DND-41 (cell line): ENCODE measurements around the gene BRINP3.
"Not testable (repeated sequence)": the region's sequence is repeated elsewhere in the genome, so short reads cannot be mapped to it uniquely, and the experiment has no call there.

Source experiments
- ATAC-seq: fragments of 200-7000 bp; cut with Tn5 transposase; 3 replicates; pipeline ENCODE4 v1.9.1; 2021; ENCODE audit warnings: low read depth; ENCODE audit not compliant: insufficient read depth
- DNase-seq: peaks from one replicate; pipeline ENCODE4 v3.0.0-alpha.2; 2020
- H2AFZ ChIP-seq: 2 replicates; pipeline ENCODE4 v1.6.0; 2012; ENCODE audit warnings: low read depth, low read length
- H3K27ac ChIP-seq: 2 replicates; pipeline ENCODE4 v1.5.1; 2012; ENCODE audit warnings: low read length, inconsistent platforms
- H3K27me3 ChIP-seq: fragments of 200-600 bp; sonication (generic); 2 replicates; pipeline ENCODE4 v1.6.0; 2012; ENCODE audit warnings: low read length, mild to moderate bottlenecking, inconsistent platforms; ENCODE audit not compliant: insufficient read depth, poor library complexity
- H3K36me3 ChIP-seq: 2 replicates; pipeline ENCODE4 v1.5.1; 2012; ENCODE audit warnings: low read length, inconsistent platforms; ENCODE audit not compliant: insufficient read depth
- H3K4me1 ChIP-seq: 2 replicates; pipeline ENCODE4 v1.5.1; 2012; ENCODE audit warnings: mild to moderate bottlenecking, low read length; ENCODE audit not compliant: insufficient read depth
- H3K4me2 ChIP-seq: 2 replicates; pipeline ENCODE4 v1.6.0; 2012; ENCODE audit warnings: mild to moderate bottlenecking, moderate library complexity, low read length, inconsistent platforms; ENCODE audit not compliant: insufficient read depth
- H3K4me3 ChIP-seq, 2 experiments: fragments of 200-600 bp in 1 of 2; shearing (Covaris generic) in 1 of 2; 2 replicates each; pipeline ENCODE4 v1.5.1; 2012 to 2016; ENCODE audit warnings: inconsistent platforms in 2 of 2, low read length in 2 of 2, mild to moderate bottlenecking in 2 of 2, low read depth in 1 of 2, moderate library complexity in 1 of 2
- H3K79me2 ChIP-seq: 2 replicates; pipeline ENCODE4 v1.6.0; 2012; ENCODE audit warnings: low read length, inconsistent platforms; ENCODE audit not compliant: insufficient read depth
- H3K9ac ChIP-seq: 2 replicates; pipeline ENCODE4 v1.6.0; 2012; ENCODE audit warnings: low read depth, mild to moderate bottlenecking, inconsistent platforms, low read length, moderate library complexity
- H3K9me3 ChIP-seq: 2 replicates; pipeline ENCODE4 v1.5.1; 2012; ENCODE audit warnings: low read length, moderate library complexity, mild to moderate bottlenecking, inconsistent platforms; ENCODE audit not compliant: insufficient read depth, severe bottlenecking
- H4K20me1 ChIP-seq: 2 replicates; pipeline ENCODE4 v1.6.0; 2012; ENCODE audit warnings: low read length; ENCODE audit not compliant: insufficient read depth
- CTCF ChIP-seq: IDR thresholded peaks from 2 replicates; pipeline ENCODE4 v1.5.1; 2012; ENCODE audit warnings: borderline replicate concordance, low read length, moderate library complexity, mild to moderate bottlenecking; ENCODE audit not compliant: poor library complexity, severe bottlenecking; ENCODE audit errors: extremely low read depth
- EZH2 ChIP-seq: IDR thresholded peaks from 3 replicates; pipeline ENCODE4 v1.6.1; 2012; ENCODE audit warnings: borderline replicate concordance, low read depth, mild to moderate bottlenecking, moderate library complexity, low read length, inconsistent platforms; ENCODE audit not compliant: severe bottlenecking

Gene BRINP3

GRCh38 chr1:190138266-190138665 is 339.4 kb downstream of the BRINP3 start:
- H3K27me3 ChIP-seq: no peaks in the 10 kb centered on the region
- no peak for TF ChIP-seq EZH2
- TF ChIP-seq CTCF: no peak
- no peak overlapping the region for H3K4me2 ChIP-seq
- no peak overlapping the region for H3K27ac ChIP-seq
- no peaks in the 10 kb centered on the region for H4K20me1 ChIP-seq
- H3K79me2 ChIP-seq: no peaks in the 10 kb centered on the region
- H3K9me3 ChIP-seq: no peaks in the 10 kb centered on the region
- DNase-seq: no peak
- H2AFZ ChIP-seq: no peak overlapping the region
- no peak for ATAC-seq
- no peak overlapping the region for H3K9ac ChIP-seq
- no peaks in the 10 kb centered on the region for H3K36me3 ChIP-seq
- H3K4me1 ChIP-seq: no peaks in the 10 kb centered on the region
- no peak overlapping the region for H3K4me3 ChIP-seq

GRCh38 chr1:190129366-190129765 is 348.3 kb downstream of the BRINP3 start:
- H2AFZ ChIP-seq: no peak overlapping the region
- H4K20me1 ChIP-seq: no peaks in the 10 kb centered on the region
- ATAC-seq (no peak), DNase-seq (no peak)
- no peaks in the 10 kb centered on the region for H3K79me2 ChIP-seq
- no peak overlapping the region for H3K9ac ChIP-seq
- no peaks in the 10 kb centered on the region for H3K27me3 ChIP-seq
- no peak overlapping the region for H3K27ac ChIP-seq
- H3K4me3 ChIP-seq: no peak overlapping the region
- H3K36me3 ChIP-seq: no peaks in the 10 kb centered on the region
- no peak for TF ChIP-seq EZH2
- TF ChIP-seq CTCF: no peak
- no peak overlapping the region for H3K4me2 ChIP-seq
- H3K9me3 ChIP-seq: no peaks in the 10 kb centered on the region
- no peaks in the 10 kb centered on the region for H3K4me1 ChIP-seq

GRCh38 chr1:190126728-190127127 is 350.9 kb downstream of the BRINP3 start:
- H3K36me3 ChIP-seq: no peaks in the 10 kb centered on the region
- no peak overlapping the region for H3K4me2 ChIP-seq
- DNase-seq: no peak
- no peak overlapping the region for H3K27ac ChIP-seq
- no peaks in the 10 kb centered on the region for H3K9me3 ChIP-seq
- TF ChIP-seq EZH2 (no peak), CTCF (no peak)
- H4K20me1 ChIP-seq: no peaks in the 10 kb centered on the region
- ATAC-seq: no peak
- no peaks in the 10 kb centered on the region for H3K79me2 ChIP-seq
- H3K27me3 ChIP-seq: no peaks in the 10 kb centered on the region
- H2AFZ ChIP-seq: no peak overlapping the region
- H3K4me3 ChIP-seq: no peak overlapping the region
- no peaks in the 10 kb centered on the region for H3K4me1 ChIP-seq
- H3K9ac ChIP-seq: no peak overlapping the region

GRCh38 chr1:190124068-190124467 is 353.6 kb downstream of the BRINP3 start:
- H3K36me3 ChIP-seq: no peaks in the 10 kb centered on the region
- no peak overlapping the region for H3K27ac ChIP-seq
- H3K79me2 ChIP-seq: no peaks in the 10 kb centered on the region
- no peaks in the 10 kb centered on the region for H4K20me1 ChIP-seq
- no peak for TF ChIP-seq EZH2
- TF ChIP-seq CTCF: no peak
- H3K4me1 ChIP-seq: no peaks in the 10 kb centered on the region
- H3K9ac ChIP-seq: no peak overlapping the region
- no peak overlapping the region for H2AFZ ChIP-seq
- no peaks in the 10 kb centered on the region for H3K9me3 ChIP-seq
- DNase-seq: no peak
- H3K27me3 ChIP-seq: no peaks in the 10 kb centered on the region
- H3K4me2 ChIP-seq: no peak overlapping the region
- no peak for ATAC-seq
- H3K4me3 ChIP-seq: no peak overlapping the region

- not testable (repeated sequence) for H3K4me2 ChIP-seq, H3K9me3 ChIP-seq, ATAC-seq, H3K36me3 ChIP-seq, H2AFZ ChIP-seq, H3K4me1 ChIP-seq, H3K27me3 ChIP-seq, H3K4me3 ChIP-seq, H3K27ac ChIP-seq, H4K20me1 ChIP-seq, DNase-seq, H3K9ac ChIP-seq, H3K79me2 ChIP-seq
Measured at GRCh38 chr1:190120564-190120963, 357.1 kb downstream of the BRINP3 start.
